MM.1S (cell line): ENCODE data around the gene PLEKHM3.

Experiments
- CTCF ChIP-seq: fragments of 300-600 bp; sonication (generic); IDR thresholded peaks from 2 replicates; pipeline ENCODE4 v1.5.1; 2016; ENCODE audit warnings: antibody characterized with exemption, low read length, mixed read lengths
- EZH2 ChIP-seq: fragments of 300-600 bp; sonication (generic); optimal IDR thresholded peaks from 2 replicates; pipeline ENCODE3; 2017; ENCODE audit warnings: low read depth, mild to moderate bottlenecking, antibody characterized with exemption, low read length, mixed read lengths

DNA sequence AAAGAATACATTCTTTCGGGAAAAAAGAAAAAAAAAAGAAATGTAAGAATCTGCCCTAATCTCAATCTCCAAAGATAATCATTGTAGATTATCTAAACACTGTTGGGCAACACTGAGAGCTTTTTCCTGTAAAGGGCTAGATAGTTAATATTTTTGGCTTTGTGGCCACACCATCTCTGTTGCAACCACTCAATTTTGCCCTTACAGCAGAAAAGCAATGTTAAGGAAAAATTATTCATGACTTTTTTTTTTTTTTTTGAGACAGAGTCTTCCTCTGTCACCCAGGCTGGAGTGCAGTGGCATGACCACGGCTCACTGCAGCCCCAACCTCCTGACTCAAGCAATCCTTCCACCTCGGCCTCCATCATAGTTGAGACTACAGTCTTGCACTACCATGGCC is 238.3 kb downstream of the PLEKHM3 start:
- no peak for TF ChIP-seq CTCF
- no peak for TF ChIP-seq EZH2
